Fibroblast of mammary gland (primary cell): ENCODE data around the gene PHF12.
"Not testable (repeated sequence)": the region's sequence is repeated elsewhere in the genome, so short reads cannot be mapped to it uniquely, and the experiment has no call there.

Experiments
- DNase-seq: peaks from one replicate; pipeline ENCODE4 v3.0.0-alpha.2; 2010; ENCODE audit warnings: low read depth
- H3K4me3 ChIP-seq: 2 replicates; pipeline ENCODE4 v1.5.1; 2011; ENCODE audit warnings: low read depth, mild to moderate bottlenecking, low read length, moderate library complexity; ENCODE audit not compliant: control insufficient read depth
- CTCF ChIP-seq: conservative IDR thresholded peaks from 2 replicates; pipeline ENCODE4 v1.5.1; 2011; ENCODE audit warnings: low read depth, low read length, inconsistent platforms; ENCODE audit not compliant: control insufficient read depth, insufficient read depth

The PHF12 gene

GRCh38 chr17:28937044-28937729 is 14.1 kb downstream of the PHF12 start:
- no peak for TF ChIP-seq CTCF
- peak; percentile 73 for DNase-seq
- no peak overlapping the region for H3K4me3 ChIP-seq

GRCh38 chr17:28935744-28936460 is 15.4 kb downstream of the PHF12 start:
- no peak for DNase-seq
- TF ChIP-seq CTCF = no peak
- H3K4me3 ChIP-seq = no peak overlapping the region

GRCh38 chr17:28934508-28934907 is 16.8 kb downstream of the PHF12 start:
- not testable (repeated sequence) for H3K4me3 ChIP-seq, DNase-seq

GRCh38 chr17:28929787-28930186 is 21.5 kb downstream of the PHF12 start:
- no peak overlapping the region for H3K4me3 ChIP-seq
- TF ChIP-seq CTCF = no peak
- no peak for DNase-seq

- H3K4me3 ChIP-seq = no peak overlapping the region
- no peak for TF ChIP-seq CTCF
- DNase-seq = peak; percentile 68
Measured at GRCh38 chr17:28928061-28928460, 23.3 kb downstream of the PHF12 start.

- no peak for TF ChIP-seq CTCF
- no peak for DNase-seq
- no peak overlapping the region for H3K4me3 ChIP-seq
Measured at GRCh38 chr17:28926786-28927185, 24.5 kb downstream of the PHF12 start.

- no peak overlapping the region for H3K4me3 ChIP-seq
- no peak for DNase-seq
- TF ChIP-seq CTCF = no peak
Measured at GRCh38 chr17:28926366-28926765, 25.0 kb downstream of the PHF12 start.
